Ureter (tissue), 1 donor: Measurements from ENCODE around the gene ATG9B. TPM values are rescaled to one million over a fixed set of nuclear protein-coding genes. Genes with fewer than 3 reads are reported as not detected.
A peak's percentile ranks its signal among the peaks of the same experiment; 100 is the strongest.

Experiments
- DNase-seq: peaks from one replicate; pipeline ENCODE4 v3.0.0-alpha.2; 2020; ENCODE audit warnings: low spot score
- total RNA-seq: library from RNA; stranded (reverse); gene quantifications from one replicate; pipeline ENCODE4 v1.2.4, GENCODE V29; 2023
- donor health status: DM: yes; HTN: yes; CAD: no.

ATG9B gene
- total RNA-seq, 1 donor from 2014 or later: 0.55 TPM

DNA sequence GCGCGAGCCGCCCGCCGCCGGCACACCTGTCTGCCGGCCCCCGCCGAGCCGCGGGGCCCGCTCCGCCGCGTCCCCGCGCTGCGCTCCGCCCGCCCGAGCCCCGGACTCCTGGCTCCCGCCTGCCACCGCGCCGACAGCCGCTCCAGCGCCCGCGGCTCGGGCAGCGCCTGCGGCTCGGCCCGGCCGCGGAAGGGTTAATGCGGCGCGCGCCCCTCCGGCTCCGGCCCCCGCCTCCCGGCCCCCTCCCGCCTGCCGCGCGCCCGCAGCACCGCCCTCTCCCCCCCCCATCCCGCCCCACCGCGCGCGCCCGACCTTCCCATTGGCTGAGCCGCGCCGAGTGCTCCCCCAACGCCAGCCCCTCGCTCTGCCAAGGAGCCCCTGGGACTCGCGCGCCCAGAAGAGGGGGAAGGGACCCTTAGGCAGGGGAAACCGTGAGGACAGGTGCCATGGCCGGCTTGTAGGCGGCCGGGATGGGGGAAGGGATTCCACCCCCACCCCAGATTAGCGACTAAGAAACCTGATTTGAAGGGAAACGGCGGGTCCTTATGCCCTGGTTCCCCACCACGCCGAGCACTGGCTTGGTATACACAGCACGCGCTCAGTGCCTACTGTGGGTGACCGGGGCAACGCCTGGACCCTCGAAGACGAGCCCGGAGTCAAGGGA is 46.0 kb downstream of the ATG9B start, which contains the start of gene KCNH2:
Gene KCNH2, minus strand, starts transcription at position 196 of the 664 bp plus-strand sequence. CDS start 408 bp downstream, outside the sequence.
- no peak for DNase-seq

- DNase-seq: no peak
These were observed 46.7 kb downstream of the ATG9B start for GRCh38 chr7:150977382-150978125.

DNA sequence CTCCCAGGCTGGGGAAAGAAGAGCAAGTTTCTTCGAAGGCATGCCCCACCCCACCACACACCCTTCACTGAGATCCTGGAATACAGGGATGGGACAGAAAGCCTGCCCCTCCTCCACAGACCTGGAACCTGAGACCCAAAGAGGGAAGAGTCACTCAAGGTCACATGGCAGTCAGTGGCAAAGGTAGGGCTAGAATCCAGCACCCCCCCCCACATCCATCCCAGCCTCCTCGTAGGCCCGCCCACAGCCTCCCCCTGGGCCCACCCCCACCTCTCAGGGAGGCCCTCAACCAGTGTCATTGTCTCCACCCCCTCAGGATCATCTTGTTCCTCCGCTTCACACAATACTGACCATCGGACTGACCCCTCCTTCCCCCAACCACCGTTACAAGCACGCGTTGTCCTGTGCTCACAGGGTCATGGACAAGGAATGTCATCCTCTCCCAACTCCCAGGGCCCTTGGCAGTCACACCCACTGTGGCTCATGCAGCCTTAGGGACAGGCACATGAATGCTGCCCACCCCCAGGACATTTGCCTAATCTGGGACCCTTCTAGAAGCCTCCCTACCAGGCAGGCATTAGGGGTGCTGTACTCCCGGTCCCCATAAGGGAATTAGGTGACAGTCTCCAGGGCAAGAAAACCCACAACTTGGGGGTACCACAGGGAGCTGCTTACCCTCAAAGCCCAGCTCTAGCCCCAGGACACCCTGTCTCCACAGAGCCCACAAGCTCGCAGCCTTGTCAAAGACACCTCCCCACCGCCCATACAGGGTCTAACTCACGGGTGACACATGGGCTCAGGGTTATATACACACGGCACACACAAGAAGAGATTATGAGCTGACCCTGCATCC is 47.5 kb downstream of the ATG9B start:
- peak; percentile 79 for DNase-seq

GRCh38 chr7:150975536-150976319 is 48.6 kb downstream of the ATG9B start:
- no peak for DNase-seq

DNA sequence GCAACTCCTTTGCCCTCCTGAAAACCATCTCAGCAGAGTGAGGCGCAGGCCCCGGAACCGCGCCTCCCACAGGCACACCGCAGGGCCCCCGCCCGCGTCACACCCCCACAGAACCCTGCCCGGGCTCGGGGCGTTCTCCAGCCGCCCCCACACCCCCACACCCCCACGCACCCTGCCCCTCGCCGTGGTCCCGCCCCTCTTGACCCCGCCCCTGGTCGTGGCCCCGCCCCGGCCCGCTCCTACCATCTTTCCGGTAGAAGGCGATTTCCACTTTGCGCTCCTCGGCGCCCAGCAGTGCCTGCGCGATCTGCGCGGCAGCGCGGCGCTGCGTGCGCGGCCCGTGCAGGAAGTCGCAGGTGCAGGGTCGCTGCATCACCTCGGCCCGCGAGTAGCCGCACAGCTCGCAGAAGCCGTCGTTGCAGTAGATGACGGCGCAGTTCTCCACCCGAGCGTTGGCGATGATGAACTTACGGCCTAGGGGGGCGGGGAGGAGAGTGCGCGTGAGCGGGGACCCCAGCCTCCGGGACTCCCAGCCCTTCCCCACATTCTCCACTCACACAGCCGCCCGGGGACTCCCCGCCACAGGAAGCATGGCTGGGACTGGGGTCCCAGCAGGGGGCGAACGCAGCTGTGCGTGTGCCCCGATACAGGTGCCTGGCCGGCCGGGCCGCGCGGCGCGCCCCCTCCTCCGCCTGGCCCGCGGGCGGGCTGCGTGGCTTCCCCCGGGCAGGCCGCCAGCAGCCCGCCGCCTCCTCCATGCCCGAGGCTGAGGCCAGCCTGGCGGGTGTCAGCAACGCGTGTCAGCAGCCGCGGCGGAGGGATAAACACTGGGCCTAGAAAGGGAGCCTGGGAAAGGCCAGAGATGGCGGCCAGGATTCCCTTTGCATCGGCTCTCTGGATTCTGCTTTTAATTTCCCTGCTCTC is 49.6 kb downstream of the ATG9B start:
- no peak for DNase-seq

DNA sequence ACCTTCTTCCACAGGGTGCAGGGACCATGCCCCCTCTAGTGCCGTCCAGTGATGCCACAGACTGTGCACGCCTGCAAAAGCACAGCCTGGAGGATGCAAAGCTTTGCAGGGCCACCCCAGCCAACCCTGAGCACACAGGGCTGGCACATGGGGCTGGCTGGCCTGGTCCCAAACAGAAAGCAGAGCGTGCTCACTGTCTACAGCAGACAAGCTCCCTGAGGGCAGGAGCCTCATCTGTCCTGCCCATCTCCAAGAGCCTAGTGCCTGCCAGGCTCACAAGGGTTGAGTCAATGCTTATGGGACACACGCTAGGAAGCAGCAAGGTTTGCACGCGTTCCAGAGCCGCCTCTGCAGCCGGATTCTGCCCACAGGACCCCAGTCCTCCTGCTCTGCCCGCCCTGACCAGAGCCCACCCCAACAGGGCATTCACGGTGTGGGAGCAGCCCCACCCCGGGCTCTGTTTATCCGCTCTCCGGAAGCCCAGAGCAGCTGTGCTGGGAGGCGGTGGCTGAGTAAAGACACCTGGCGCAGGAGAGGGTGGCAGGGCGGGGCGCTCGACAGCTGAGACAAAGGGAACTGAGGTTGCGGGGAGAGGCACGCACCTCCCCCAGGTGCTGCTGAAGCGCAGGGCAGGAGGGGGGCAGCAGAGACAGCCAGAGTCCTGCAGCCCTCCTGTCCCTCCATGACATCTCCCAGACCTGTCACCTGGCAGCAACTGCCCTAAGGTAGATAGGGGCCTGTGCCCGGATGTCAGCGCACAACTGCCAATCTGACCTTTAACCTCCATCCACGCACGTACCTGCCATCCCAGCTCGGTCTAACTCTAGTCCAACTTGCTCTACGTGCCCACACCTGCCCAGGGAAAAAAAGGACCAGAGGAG is 50.5 kb downstream of the ATG9B start:
- DNase-seq: no peak

GRCh38 chr7:150972741-150973140 is 51.6 kb downstream of the ATG9B start:
- DNase-seq: no peak

DNA sequence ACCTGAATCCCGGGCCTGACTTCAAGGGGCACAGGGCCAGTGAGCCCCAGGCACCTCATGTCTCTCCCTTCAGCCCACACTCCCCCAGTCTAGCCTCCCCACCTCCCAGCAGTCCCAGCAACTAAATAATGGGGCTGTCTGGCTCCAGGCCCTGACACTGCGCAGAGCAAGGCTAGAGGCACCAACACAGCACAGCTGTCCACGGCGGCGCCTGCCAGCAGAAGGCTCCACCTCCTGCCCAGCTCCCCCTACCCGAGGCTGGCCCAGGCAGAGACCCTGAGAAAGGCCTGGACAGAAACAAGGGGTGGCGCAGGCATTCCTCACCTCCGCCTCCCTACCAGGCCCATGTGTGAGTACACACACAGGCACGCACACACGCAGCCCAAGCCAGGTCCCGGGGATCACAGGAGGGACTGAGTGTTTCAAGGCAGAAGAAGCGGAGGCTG is 52.2 kb downstream of the ATG9B start:
- peak; percentile 79 for DNase-seq

GRCh38 chr7:150971242-150972022 is 52.9 kb downstream of the ATG9B start:
- DNase-seq: no peak

DNA sequence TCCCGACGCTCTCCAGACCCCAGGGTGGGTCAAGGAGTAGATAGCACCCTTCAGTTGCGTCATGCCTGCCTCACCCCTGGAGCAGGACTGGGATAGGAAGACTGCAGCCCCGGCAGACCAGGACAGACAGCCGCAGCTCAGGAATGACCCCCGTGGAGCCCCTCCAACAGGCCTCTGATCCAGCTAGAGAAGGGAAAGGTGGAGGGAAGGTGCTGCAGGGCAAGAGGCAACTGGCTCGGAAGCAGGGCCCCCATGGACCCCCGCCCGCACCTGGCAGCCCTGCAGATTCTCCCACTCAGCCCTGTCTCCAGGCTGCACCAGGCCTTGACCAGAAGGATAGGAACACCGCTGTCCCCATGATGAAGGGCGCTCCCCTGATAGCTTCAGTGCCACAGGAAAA is 53.9 kb downstream of the ATG9B start:
- no peak for DNase-seq

DNA sequence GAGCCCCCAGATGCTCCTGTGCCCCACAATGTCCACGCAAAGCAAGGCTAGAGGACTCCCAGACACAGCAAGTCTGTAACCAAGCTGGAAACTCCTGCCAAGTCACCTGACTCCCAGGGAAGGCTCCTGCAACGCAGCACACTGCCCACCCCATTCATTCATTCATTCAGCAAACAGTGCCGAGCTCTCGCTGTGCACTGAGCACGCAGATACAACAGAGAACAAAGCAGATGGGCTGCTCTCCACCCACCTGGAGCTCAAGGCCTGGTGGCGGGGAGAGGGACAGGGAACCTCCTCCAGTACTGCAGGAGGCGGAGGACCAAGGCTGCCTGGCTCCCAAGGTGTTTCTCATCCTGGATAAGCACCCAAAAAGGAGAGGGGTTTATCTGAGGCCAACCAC is 54.8 kb downstream of the ATG9B start:
- no peak for DNase-seq

DNA sequence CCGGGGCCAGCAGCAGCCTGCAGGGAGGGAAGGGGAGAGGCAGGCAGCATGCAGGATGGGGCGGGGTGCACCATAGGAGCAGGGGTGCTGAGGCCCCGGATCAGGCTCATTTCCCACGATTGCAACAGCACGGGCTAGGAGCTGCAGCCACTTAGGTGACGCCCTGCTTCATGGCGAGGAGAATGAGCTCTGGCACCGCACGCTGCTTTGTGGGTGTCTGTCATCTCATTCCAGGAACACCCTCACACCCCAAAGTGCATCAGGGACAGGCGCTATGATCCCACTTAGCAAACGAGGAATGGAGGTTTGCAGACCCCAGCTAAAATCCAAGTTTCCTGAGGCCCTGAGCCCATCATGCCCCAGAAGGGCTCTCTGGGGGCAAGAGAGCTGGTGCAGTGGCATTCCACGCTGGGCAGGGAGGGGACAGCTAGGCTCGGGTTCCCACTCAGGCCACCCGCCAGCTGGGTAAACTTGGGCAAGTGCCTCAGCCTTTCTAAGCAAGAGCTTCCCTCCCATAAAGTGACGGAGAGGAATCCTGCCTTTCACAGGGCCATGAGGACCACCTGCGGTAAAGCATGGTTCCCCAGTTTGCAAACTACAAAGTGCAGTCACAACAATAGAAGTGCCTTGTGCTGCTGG is 55.4 kb downstream of the ATG9B start:
- DNase-seq: no peak

- no peak for DNase-seq
These were observed 56.1 kb downstream of the ATG9B start for GRCh38 chr7:150968056-150968733.

DNA sequence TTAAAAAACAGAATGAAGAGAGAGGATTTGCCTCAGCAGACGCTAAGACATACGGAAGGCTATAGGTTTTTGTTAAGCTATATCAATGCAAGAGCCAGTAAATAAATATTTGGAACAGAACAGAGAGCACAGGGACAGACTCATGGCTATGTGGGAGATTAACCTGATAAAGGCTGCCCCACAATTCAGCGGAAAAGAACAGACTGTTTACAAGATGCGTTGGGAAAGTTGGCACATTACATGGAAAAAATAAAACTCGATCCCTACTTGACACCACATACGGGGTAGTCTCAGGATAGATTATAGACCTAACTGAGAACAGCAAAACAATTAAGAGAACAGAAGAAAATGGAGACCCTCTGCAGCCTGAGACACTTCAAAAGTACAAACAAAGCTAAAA is 56.9 kb downstream of the ATG9B start:
- DNase-seq: no peak

DNA sequence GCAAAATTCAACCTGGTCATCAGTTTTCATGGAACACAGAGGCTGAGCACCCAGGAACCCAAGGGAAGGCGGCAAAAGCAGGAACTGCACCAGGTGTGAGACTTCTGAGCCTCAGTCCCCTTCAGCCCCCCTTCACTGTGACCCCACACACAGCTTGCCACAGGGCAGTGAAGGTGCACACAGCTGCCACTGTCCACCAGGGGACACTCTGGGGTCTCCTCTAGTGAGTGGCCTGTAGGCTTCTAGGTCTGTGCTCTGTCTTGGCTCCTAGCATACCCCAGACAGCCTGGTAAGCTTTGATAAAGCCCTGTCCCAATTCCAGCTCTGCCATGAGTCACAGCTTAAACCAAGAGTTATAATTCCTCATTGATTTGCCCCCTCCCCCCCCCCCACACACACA is 58.3 kb downstream of the ATG9B start:
- no peak for DNase-seq

DNA sequence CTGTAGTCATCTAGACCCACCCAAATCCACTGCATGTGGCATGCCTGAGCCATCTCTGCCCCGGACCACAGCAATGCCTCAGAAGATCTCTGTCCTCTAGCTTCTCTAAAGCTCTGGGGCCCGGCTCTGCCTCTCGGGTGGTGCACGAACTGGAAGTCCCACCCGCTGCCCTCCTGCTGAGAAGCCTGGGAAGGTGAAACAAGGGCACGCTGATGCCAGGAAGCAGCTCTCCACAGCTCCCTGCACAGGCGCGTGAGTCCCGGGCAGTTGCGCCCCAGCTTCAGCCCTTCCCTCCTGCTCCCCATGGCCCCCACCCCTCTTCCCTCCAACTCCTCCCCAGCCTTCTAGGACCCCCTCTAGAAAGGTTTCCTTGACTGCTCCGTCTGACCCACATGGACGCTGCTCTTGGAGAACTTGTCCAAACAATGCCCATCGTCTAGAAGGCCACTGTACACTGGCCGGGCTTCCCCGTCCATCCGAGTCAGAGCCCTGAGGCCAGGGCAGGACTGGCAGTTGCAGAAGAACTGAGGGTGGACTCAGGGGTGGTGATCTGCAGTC is 58.9 kb downstream of the ATG9B start:
- no peak for DNase-seq
